HCT116 (cell line): Measurements from ENCODE around the gene HORMAD2. TPM values are rescaled to one million over a fixed set of nuclear protein-coding genes. Genes with fewer than 3 reads are reported as not detected.

Experiments
- ATAC-seq: fragments of 200-7000 bp; cut with Tn5 transposase; 2 replicates; pipeline ENCODE4 v1.9.1; 2020; ENCODE audit warnings: mild to moderate bottlenecking, moderate library complexity
- BruUV-seq: library from RNA; stranded (reverse); fragments of 400-500 nt; replicated peaks from 2 replicates; lab custom pipeline; 2021; lab: Mats Ljungman, UMichigan
- CTCF ChIA-PET: fragments of 300-600 bp; sonication (Branson Sonifier 250); formaldehyde crosslinking; loops from one replicate; lab custom pipeline; 2021; ENCODE audit warnings: antibody characterized with exemption; lab: Charles Lee
- POLR2A ChIA-PET: fragments of 300-600, 350-600 bp; sonication (Branson Sonifier 250); formaldehyde crosslinking; loops from one replicate; lab custom pipeline; 2021; ENCODE audit warnings: antibody characterized with exemption; lab: Charles Lee
- RAD21 ChIA-PET, 2 experiments: fragments of 300-600 bp; sonication (Branson Sonifier 250); formaldehyde crosslinking; loops; one replicate each; lab custom pipeline; 2023; ENCODE audit warnings: low total read pairs in 2 of 2; ENCODE audit not compliant: uncharacterized antibody in 2 of 2, unreplicated experiment in 2 of 2, low non-redundant PET in 1 of 2; lab: Charles Lee
- DNase-seq: peaks from one replicate; pipeline ENCODE4 v3.0.0-alpha.2; 2010; ENCODE audit warnings: low read depth, low spot score
- H2AFZ ChIP-seq: fragments of 200-600 bp; shearing (Covaris generic), sonication (generic); 2 replicates; pipeline ENCODE4 v1.6.1; 2017; ENCODE audit warnings: low read depth, mixed run types, mixed read lengths, antibody characterized with exemption, low read length; ENCODE audit not compliant: poor library complexity, severe bottlenecking
- H3K27ac ChIP-seq: 2 replicates; pipeline ENCODE4 v1.5.1; 2012; ENCODE audit warnings: low read depth, low read length
- H3K27me3 ChIP-seq: fragments of 200-600 bp; sonication (generic); 2 replicates; pipeline ENCODE4 v1.6.1; 2016; ENCODE audit warnings: mixed run types, low read length, mixed read lengths; ENCODE audit not compliant: insufficient read depth
- H3K36me3 ChIP-seq, 2 experiments: fragments of 200-500 bp in 1 of 2; fragments of 200-600 bp in 1 of 2; sonication (Bioruptor generic) in 1 of 2; sonication (generic) in 1 of 2; 2 replicates each; pipeline versions ENCODE4 v1.5.1 to v1.6.1; 2014 to 2016; ENCODE audit warnings: low read length in 2 of 2, inconsistent platforms in 1 of 2, mixed read lengths in 1 of 2, mixed run types in 1 of 2; ENCODE audit not compliant: insufficient read depth in 2 of 2, control insufficient read depth in 1 of 2
- H3K4me1 ChIP-seq, 2 experiments: fragments of 200-600 bp in 1 of 2; sonication (generic) in 1 of 2; 2 replicates each; pipeline versions ENCODE4 v1.5.1 to v1.6.1; 2012 to 2017; ENCODE audit warnings: low read length in 2 of 2, inconsistent platforms in 1 of 2, mild to moderate bottlenecking in 1 of 2, mixed read lengths in 1 of 2, mixed run types in 1 of 2, moderate library complexity in 1 of 2; ENCODE audit not compliant: insufficient read depth in 2 of 2, control insufficient read depth in 1 of 2
- H3K4me2 ChIP-seq: fragments of 200-600 bp; sonication (generic); 2 replicates; pipeline ENCODE4 v1.6.1; 2017; ENCODE audit warnings: mixed run types, low read length, mixed read lengths
- H3K4me3 ChIP-seq, 2 experiments: fragments of 200-600 bp in 1 of 2; sonication (generic) in 1 of 2; replicated peaks in 1 of 2; 2 replicates each; pipeline ENCODE4 v1.5.1; 2011 to 2016; ENCODE audit warnings: low read length in 2 of 2, control low read depth in 1 of 2, low read depth in 1 of 2, mild to moderate bottlenecking in 1 of 2, mixed read lengths in 1 of 2, mixed run types in 1 of 2
- H3K79me2 ChIP-seq: fragments of 200-600 bp; sonication (generic); 2 replicates; pipeline ENCODE4 v1.6.1; 2017; ENCODE audit warnings: mild to moderate bottlenecking, mixed run types, low read length, moderate library complexity, mixed read lengths; ENCODE audit not compliant: insufficient read depth
- H3K9ac ChIP-seq: fragments of 200-600 bp; sonication (generic); 2 replicates; pipeline ENCODE4 v1.6.1; 2016; ENCODE audit warnings: low read length, mixed read lengths
- H3K9me2 ChIP-seq: fragments of 200-600 bp; sonication (generic), shearing (Covaris generic); 2 replicates; pipeline ENCODE4 v1.6.1; 2017; ENCODE audit warnings: mixed run types, mild to moderate bottlenecking, moderate library complexity; ENCODE audit not compliant: insufficient read depth
- H3K9me3 ChIP-seq, 2 experiments: fragments of 200-500 bp in 1 of 2; fragments of 200-600 bp in 1 of 2; sonication (Bioruptor generic) in 1 of 2; sonication (generic) in 1 of 2; 2 replicates each; pipeline ENCODE4 v1.6.1; 2014 to 2017; ENCODE audit warnings: low read length in 2 of 2, mixed read lengths in 2 of 2, inconsistent platforms in 1 of 2, low read depth in 1 of 2, mild to moderate bottlenecking in 1 of 2, mixed run types in 1 of 2, moderate library complexity in 1 of 2; ENCODE audit not compliant: control insufficient read depth in 1 of 2, insufficient read depth in 1 of 2
- H4K20me1 ChIP-seq: fragments of 200-600 bp; sonication (generic), shearing (Covaris generic); 2 replicates; pipeline ENCODE4 v1.6.1; 2017; ENCODE audit warnings: mixed run types, mild to moderate bottlenecking, moderate library complexity; ENCODE audit not compliant: insufficient read depth
- CBX3 ChIP-seq: IDR thresholded peaks from 2 replicates; pipeline ENCODE4 v1.6.1; 2012; ENCODE audit warnings: low read depth
- CEBPB ChIP-seq: IDR thresholded peaks from 2 replicates; pipeline ENCODE4 v1.6.1; 2012; ENCODE audit warnings: low read depth
- CTCF ChIP-seq, 3 experiments: fragments of 200-600 bp in 1 of 3; sonication (generic) in 1 of 3; IDR thresholded peaks in 2 of 3; conservative IDR thresholded peaks in 1 of 3; 2 replicates each; pipeline ENCODE4 v1.5.1; 2012 to 2017; ENCODE audit warnings: low read depth in 2 of 3, low read length in 2 of 3, antibody characterized with exemption in 1 of 3, borderline replicate concordance in 1 of 3, control low read depth in 1 of 3, mild to moderate bottlenecking in 1 of 3, mixed read lengths in 1 of 3, mixed run types in 1 of 3, moderate library complexity in 1 of 3; ENCODE audit not compliant: insufficient read depth in 1 of 3
- MAX ChIP-seq: IDR thresholded peaks from 2 replicates; pipeline ENCODE4 v1.6.1; 2012
- POLR2A ChIP-seq: IDR thresholded peaks from 2 replicates; pipeline ENCODE4 v1.7.0; 2011; ENCODE audit warnings: borderline replicate concordance; ENCODE audit not compliant: insufficient read depth, insufficient read length; ENCODE audit errors: extremely low read depth
- POLR2AphosphoS5 ChIP-seq: IDR thresholded peaks from 2 replicates; pipeline ENCODE4 v1.6.1; 2011; ENCODE audit warnings: mild to moderate bottlenecking, low read depth, low read length, moderate library complexity
- SIN3A ChIP-seq: IDR thresholded peaks from 2 replicates; pipeline ENCODE4 v1.6.1; 2012; ENCODE audit warnings: low read depth
- SP1 ChIP-seq: IDR thresholded peaks from 2 replicates; pipeline ENCODE4 v1.6.1; 2012; ENCODE audit warnings: low read depth
- SRF ChIP-seq: IDR thresholded peaks from 2 replicates; pipeline ENCODE4 v1.6.1; 2012; ENCODE audit warnings: low read depth
- ZFX ChIP-seq: fragments of 450-650 bp; IDR thresholded peaks from 2 replicates; pipeline ENCODE4 v1.6.1; 2017
- ZNF274 ChIP-seq: fragments of 200-500 bp; sonication (Bioruptor generic); IDR thresholded peaks from 2 replicates; pipeline ENCODE4 v1.6.1; 2014; ENCODE audit warnings: mild to moderate bottlenecking, low read depth, low read length, inconsistent platforms
- intact Hi-C: fragments of 100-400 bp; cut with micrococcal nuclease; formaldehyde crosslinking; loops from 2 replicates; pipeline ENCODE4 v1.10.0; 2022
- total RNA-seq: library from RNA; stranded (reverse); gene quantifications from one replicate; pipeline ENCODE4 v1.2.1, GENCODE V29; 2021; ENCODE audit not compliant: unreplicated experiment
- TF ChIP-seq, protein P1 (sequence below): IDR thresholded peaks from 2 replicates; pipeline ENCODE4 v1.6.1; 2012
- TF ChIP-seq, protein P2 (sequence below): IDR thresholded peaks from 2 replicates; pipeline ENCODE4 v1.6.1; 2012; ENCODE audit warnings: low read depth

HORMAD2 gene
- total RNA-seq, 1 experiment from 2014 or later = not detected

DNA sequence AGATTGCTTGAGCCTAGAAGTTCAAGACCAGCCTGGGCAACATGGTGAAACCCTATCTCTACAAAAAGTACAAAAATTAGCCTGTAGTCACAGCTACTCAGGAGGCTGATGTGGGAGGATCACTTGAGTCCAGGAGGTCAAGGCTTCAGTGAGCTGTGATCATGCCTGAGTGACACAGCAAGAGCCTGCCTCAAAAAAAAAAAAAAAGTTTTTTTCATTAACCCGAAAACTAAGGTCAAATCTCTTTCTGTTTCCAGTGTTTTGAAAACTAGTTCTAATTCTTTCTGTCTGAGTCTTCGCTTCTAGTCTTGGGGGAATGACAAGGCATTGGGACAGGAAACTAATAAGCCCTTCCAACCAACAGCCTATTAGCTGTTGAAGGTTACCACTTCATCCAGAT lies 108.6 kb downstream of the HORMAD2 start:
- Histone ChIP-seq H3K36me3 (no peaks in the 10 kb centered on the region), H3K4me2 (no peak overlapping the region), H3K79me2 (no peaks in the 10 kb centered on the region)
- RAD21 ChIA-PET = no interaction called here
- no peak for TF ChIP-seq POLR2AphosphoS5
- no peak for TF ChIP-seq SIN3A
- no peak for TF ChIP-seq POLR2A
- TF ChIP-seq ZNF274 = no peak
- TF ChIP-seq, protein P1, sequence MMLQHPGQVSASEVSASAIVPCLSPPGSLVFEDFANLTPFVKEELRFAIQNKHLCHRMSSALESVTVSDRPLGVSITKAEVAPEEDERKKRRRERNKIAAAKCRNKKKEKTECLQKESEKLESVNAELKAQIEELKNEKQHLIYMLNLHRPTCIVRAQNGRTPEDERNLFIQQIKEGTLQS = no peak
- TF ChIP-seq, protein P2, sequence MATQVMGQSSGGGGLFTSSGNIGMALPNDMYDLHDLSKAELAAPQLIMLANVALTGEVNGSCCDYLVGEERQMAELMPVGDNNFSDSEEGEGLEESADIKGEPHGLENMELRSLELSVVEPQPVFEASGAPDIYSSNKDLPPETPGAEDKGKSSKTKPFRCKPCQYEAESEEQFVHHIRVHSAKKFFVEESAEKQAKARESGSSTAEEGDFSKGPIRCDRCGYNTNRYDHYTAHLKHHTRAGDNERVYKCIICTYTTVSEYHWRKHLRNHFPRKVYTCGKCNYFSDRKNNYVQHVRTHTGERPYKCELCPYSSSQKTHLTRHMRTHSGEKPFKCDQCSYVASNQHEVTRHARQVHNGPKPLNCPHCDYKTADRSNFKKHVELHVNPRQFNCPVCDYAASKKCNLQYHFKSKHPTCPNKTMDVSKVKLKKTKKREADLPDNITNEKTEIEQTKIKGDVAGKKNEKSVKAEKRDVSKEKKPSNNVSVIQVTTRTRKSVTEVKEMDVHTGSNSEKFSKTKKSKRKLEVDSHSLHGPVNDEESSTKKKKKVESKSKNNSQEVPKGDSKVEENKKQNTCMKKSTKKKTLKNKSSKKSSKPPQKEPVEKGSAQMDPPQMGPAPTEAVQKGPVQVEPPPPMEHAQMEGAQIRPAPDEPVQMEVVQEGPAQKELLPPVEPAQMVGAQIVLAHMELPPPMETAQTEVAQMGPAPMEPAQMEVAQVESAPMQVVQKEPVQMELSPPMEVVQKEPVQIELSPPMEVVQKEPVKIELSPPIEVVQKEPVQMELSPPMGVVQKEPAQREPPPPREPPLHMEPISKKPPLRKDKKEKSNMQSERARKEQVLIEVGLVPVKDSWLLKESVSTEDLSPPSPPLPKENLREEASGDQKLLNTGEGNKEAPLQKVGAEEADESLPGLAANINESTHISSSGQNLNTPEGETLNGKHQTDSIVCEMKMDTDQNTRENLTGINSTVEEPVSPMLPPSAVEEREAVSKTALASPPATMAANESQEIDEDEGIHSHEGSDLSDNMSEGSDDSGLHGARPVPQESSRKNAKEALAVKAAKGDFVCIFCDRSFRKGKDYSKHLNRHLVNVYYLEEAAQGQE = no peak
- no peak for TF ChIP-seq ZFX
- TF ChIP-seq CBX3 = no peak
- TF ChIP-seq CEBPB = no peak
- no peak for TF ChIP-seq MAX
- no peak for TF ChIP-seq CTCF (IDR thresholded peaks at IDR 0.05 in 2 of 3, conservative IDR thresholded peaks at IDR 0.05 in 1 of 3; ENCODE audit: borderline replicate concordance in 1 of 3, insufficient read depth in 1 of 3, low read depth in 2 of 3, low read length in 2 of 3)
- TF ChIP-seq SP1 = no peak
- no peak for TF ChIP-seq SRF
- TF ChIP-seq, all 23 proteins: peak for 0
- Histone ChIP-seq H2AFZ (no peak overlapping the region), H3K9ac (no peak overlapping the region), H3K9me2 (no peaks in the 10 kb centered on the region), H3K4me1 (peaks cover 0 to 20% of the 10 kb centered on the region in 2 experiments; a peak in 1 of 4 replicates), H3K4me3 (no peak overlapping the region), H3K9me3 (no peaks in the 10 kb centered on the region), H3K27me3 (no peaks in the 10 kb centered on the region), H4K20me1 (no peaks in the 10 kb centered on the region), H3K27ac (no peak overlapping the region)
- ATAC-seq (no peak), DNase-seq (no peak)
- BruUV-seq = no TSS peak
- POLR2A ChIA-PET = interaction anchor here (1.0 kb wide), 1 partner anchor 18 kb away, joined by 3 read pairs; no protein-coding TSS in a partner anchor
- CTCF ChIA-PET = interaction anchor here (1.2 kb wide), 1 partner anchor 10 kb away, joined by 6 read pairs; no protein-coding TSS in a partner anchor
- intact Hi-C loops = no loop called here
